OCI-LY7 (cell line): ENCODE results near the gene POC5.

Experiments
- EZH2phosphoT487 ChIP-seq: fragments of 200-600 bp; sonication (generic); IDR thresholded peaks from 2 replicates; pipeline ENCODE4 v1.6.1; 2018; ENCODE audit warnings: low read depth, borderline replicate concordance, mild to moderate bottlenecking, mixed run types, antibody characterized with exemption, low read length, moderate library complexity, mixed read lengths
- TF ChIP-seq, protein P1 (sequence below): fragments of 200-600 bp; sonication (generic); conservative IDR thresholded peaks from 2 replicates; pipeline ENCODE4 v1.5.1; 2014; ENCODE audit warnings: mild to moderate bottlenecking, antibody characterized with exemption, low read length, moderate library complexity, mixed read lengths

GRCh38 chr5:75639535-75640311 is 77.5 kb downstream of the POC5 start:
- TF ChIP-seq, protein P1, sequence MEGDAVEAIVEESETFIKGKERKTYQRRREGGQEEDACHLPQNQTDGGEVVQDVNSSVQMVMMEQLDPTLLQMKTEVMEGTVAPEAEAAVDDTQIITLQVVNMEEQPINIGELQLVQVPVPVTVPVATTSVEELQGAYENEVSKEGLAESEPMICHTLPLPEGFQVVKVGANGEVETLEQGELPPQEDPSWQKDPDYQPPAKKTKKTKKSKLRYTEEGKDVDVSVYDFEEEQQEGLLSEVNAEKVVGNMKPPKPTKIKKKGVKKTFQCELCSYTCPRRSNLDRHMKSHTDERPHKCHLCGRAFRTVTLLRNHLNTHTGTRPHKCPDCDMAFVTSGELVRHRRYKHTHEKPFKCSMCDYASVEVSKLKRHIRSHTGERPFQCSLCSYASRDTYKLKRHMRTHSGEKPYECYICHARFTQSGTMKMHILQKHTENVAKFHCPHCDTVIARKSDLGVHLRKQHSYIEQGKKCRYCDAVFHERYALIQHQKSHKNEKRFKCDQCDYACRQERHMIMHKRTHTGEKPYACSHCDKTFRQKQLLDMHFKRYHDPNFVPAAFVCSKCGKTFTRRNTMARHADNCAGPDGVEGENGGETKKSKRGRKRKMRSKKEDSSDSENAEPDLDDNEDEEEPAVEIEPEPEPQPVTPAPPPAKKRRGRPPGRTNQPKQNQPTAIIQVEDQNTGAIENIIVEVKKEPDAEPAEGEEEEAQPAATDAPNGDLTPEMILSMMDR, result no peak
- no peak for TF ChIP-seq EZH2phosphoT487
